Pulmonary artery endothelial cell (primary cell): ENCODE data around the gene NABP1. TPM values are rescaled to one million over a fixed set of nuclear protein-coding genes. Genes with fewer than 3 reads are reported as not detected.

Source experiments
- DNase-seq: peaks from one replicate; pipeline ENCODE4 v3.0.0-alpha.2; 2011; ENCODE audit warnings: low read depth, low spot score
- total RNA-seq: library from RNA; depleted of rRNA; stranded (reverse); fragments of >200 nt; gene quantifications from 2 replicates; pipeline ENCODE4 v1.2.3, GENCODE V29; 2014

Gene NABP1
- total RNA-seq, 1 donor from 2014 or later = 40.8 TPM

DNA sequence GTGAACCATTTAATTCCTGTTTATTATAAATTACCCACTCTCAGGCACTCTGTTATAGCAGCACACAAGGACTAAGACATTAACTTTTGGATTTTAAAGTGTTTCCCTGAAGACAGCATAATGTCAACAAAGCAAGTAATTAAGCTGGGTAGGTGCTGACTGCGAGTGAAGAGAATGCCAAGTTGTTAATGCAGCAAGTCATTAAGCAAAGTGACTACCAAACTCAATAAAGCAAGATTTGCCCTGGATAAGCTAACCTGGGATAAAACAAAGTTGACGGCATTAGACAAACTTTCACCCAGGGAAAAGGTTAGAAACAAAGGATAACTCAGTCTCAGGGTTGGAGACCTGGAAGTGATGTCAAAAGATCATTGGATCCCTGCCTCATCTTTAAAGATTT lies 28.4 kb upstream of the NABP1 start:
- no peak for DNase-seq

DNA sequence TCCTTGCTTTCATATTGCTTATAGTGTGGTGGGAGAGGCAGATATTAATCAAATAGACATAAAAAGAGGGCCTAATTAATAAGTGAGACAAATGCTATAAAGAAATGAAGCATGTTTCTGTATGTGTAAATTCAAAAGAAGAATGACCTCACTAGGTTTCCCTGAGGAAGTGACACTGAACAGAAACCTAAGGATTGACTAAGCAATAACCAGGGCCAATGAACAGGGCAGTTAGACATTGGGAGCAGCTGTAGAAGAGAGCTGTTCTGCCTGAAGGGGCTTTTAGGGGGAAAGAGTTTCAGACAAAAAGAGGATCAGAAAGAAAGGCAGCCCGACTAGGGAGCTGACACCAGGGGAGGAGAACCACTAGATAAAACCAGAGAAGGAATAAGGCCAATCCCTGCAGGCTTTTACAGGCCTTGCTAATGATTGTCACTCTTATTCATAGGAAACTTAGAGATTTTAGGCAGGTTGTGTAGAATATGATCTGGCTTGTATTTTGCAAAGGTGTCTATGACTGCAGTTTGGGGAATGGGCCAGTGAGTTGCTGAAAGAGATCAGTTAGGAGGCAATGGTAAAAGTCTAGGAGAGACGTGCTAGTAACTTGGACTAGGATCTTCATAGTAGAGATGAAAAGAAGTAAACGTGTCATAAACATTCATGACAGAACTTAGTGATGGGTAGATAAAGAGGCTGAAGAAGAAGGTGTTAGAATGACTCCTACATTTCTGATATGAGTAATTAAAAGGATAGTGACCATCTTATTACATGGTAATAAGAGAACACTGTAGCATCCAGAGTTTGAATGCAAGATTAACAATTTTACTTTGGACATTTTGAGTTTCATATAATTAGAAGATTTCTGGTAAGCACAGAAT lies 26.8 kb upstream of the NABP1 start:
- DNase-seq = no peak

DNA sequence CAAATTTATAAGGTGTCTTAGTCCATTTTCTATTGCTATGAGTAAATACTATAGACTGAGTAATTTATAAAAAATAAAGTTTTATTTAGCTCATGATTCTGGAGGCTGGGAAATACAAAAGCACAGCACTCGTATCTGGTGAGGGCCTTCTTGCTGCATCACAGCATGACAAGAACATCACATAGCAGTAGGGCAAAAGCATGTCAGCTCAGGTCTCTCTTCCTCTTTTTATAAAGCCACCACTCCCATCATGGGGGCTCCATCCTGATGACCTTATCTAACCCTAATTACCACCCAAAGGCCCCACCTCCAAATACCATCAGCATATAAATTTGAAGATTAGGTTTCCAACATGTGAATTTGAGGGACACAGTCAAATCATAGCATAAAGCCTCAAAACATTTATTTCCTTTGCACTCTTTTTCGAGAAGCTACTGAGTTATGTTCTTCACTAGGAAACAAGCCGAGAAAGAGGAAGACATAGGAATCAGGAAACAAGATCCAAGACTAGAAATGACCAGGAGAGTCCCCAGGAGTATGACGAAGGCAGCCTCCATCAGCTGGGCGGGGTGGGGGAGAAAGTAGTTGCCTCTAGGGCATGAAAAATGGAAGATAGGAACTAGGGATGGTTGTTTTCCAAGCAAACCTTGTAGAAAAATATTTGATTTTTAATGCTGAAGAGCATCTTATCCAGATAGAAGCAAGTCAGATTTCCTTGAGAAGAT lies 24.1 kb upstream of the NABP1 start:
- DNase-seq = no peak

DNA sequence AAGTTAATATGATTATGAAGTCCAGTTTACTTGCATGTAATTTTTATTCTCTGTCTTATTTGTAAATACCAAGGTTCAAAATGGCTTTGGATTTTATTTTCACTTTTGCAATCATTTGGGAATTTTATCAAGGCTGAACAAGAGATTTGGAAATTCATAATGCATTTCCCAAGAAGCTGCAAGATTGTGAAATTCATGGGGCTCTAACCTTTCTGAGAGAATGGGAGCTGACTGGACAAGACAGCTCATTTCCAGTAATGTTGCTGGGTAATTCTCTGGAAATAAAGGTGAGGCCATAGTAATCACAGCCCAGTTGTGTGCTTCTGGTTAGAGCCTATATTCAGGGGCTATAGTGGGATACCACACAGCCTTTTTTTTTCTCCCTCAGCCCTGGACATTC lies 21.5 kb upstream of the NABP1 start:
- DNase-seq = no peak

DNA sequence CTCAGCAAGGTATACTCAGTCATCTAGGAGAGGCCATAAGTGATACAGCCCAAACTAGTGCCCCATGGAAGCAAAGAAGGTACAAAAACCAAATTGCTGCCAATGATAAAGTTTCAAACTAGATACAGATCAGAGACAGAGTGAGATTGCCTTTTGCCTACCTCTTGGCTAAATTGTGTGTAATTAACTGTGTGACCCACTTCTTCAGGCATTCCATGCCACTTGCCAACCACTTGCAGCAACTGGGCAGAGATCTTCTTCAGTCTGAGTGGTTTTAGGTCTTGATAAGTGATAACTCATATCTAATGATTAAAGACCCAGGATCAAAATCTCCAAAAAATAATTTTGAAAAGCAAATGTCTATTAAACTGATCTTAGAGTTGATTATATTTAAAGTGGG lies 21.1 kb upstream of the NABP1 start:
- DNase-seq = no peak

DNA sequence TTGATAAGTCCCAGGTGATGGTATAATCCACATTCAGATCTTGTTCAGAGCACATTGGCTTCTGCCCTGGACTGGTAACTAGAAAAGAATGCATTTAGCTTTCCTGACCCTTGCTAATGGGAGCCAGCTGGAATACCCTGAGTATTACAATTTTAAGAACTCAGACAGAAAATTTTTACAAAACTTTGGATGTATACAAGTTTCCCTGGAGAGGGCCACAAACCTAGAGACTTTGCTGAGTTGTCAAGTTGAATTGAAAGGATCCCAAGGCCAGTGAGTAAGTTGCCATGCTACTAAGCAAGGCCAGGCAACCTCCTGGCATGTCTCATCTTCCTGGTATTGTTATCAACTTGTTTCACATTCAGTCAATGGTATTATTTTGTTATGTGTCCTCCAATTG lies 20.0 kb upstream of the NABP1 start:
- DNase-seq = peak; percentile 79

DNA sequence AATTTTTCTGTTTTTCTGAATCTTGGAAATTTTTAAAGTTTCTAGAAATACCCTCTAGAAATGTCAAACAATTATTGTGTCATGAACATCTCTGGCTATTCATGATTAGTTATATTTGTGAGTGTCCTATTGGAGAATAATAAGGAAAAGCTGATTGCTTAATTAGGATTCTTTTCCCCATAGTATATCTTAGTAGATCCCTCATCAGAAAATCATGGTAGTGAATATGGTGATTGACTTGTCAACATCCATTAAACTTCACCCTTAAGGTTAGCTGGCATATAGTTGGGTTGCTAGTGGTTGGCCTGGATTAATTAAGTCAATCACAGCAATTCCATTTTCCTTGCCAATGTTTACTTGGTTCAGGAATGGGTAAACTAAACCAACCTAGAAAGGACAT lies 18.7 kb upstream of the NABP1 start:
- DNase-seq = no peak

DNA sequence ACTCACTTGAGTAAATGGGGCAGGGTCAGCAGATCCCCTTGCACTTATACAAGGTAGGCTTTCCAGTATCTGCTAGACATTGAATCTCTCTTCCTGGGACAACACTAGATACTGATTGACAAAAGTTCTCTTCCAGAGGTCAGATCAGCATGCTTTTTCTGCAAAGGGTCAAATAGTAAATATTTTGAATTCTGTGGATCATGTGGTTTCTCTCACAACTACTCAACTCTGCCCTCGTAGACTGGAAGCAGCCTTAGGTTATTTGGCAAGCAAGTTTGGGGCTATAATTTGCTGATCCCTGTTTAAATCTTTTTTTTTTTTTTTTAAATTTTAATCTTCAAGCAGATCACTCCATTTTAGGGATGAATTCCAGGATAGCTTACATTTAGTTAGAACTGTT lies 17.4 kb upstream of the NABP1 start:
- no peak for DNase-seq

DNA sequence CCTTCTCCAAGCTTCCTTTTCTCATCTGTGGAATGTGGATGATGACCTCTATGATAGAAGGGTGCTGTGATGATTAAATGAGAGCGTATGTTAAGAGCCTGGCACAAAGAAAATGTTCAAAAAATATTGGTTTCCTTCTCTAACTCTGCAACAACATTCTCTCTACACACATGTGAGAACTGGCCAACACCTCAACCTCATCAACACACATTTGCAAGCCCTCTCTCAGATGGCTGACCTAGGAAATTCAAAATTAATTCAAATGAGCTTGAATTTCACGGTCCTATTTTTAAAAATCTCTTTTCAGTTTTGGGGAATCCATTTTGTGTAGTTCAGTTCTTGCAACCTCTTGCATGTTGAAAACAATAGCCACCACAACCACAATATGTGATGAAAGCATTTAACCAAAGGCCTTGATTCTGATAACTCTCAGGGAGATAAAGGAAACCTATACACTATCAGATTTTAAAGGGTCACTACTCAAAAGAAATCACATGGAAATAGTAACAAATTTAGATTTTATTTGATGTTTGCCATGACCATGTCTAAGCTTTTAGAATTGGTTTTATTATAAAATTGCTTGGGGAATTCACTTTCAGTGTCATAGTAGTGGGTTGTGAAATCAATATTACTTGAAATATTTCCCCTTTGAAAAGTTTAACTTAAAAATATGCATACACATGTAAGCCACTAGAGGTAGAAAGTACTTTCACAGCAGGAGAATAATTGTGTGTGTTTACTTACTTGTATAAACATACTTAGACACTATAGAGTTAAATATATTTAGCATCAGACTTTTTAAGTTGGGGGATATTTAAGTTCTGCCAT lies 16.6 kb upstream of the NABP1 start:
- no peak for DNase-seq

DNA sequence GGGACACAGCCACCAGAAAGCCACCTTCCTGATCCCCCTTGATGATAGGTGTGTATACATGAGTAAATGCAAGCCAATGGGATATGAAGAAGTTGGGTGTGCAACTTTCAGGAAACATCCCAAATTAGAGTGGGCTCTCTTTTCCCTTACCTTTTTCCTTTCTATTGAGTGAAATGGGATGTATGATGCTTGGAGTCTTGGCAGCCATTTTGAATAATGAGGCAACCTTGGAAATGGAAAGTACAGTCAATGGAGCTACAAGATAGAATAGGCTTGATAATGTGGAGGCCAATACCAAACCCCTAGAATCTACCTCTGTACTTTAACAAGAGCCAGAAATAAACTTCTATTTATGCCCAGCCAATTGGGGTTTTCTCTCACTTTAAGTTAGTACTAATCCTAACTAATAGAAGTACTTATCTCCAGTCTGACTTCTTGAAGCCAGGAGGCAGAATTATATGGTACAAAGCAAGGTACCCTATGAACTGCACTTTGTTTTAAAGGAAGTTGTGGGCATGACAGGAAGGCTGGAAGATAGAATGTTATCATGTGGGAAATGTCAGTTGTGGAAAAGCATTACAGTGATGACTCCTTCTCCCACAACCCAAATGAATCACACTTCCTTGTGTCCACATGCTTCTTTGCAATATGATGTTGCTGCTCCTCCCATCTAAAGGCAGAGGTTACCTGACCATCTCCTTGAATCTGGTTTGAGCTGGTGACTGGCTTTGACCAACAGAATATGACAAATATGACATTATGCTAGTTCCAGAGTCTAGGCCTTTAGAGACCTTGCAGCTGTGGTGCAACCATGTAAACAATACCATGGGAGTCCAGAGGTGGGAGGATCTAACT lies 12.9 kb upstream of the NABP1 start:
- DNase-seq = no peak

DNA sequence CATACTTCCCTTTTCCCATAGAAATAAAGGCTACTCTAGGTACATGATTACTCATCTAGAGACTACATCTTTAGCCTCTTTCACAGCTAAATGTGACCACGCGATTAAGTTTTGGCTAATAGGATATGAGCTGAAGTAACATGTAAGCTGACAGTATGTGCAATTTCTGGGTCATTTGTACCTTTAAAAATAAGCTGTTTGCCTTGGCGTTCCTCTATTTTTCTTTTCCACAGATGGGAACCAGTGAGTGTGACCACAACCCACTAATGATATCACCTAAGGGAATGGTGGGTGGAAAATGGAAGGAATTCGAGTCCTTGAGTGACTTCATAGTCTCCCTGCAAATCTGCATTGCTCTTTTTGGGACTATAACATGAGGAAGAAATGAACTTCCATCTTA lies 11.7 kb upstream of the NABP1 start:
- no peak for DNase-seq

DNA sequence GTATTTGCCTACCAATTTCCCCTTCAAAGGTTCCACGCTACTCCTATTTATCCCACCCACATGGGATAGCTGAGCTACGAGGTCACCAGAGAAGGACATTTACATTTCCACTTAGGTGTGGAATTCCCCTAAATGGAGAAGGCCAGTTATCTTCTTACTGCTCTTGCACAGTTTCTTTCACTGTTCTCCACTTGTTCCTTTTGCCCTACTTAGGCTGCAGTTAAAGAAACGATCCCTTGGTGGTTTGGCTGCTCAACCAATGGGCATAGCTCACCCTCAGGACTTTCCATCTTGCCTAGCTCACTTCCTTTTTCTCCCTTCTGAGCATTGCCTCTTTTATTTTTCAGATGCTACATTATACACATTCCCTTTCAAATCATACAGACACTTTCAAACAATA lies 11.2 kb upstream of the NABP1 start:
- DNase-seq = no peak

DNA sequence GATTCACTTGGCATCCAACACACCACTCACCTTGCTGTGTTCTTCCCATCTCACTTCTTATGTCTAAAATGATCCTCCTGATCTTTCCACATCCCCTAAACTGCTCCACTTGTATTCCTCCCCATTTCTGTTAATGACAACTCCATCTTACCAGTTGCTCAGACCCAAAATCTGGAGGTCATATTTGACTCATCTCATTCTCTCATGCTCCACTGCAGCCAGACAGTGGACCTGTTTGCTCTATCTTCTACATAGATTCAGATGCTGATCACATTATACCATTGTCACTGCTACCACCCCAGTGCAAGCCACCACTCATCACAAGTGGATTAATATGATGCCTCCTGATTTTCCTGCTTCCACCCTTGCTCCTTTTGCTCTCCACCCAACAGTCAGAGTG lies 7.9 kb upstream of the NABP1 start:
- no peak for DNase-seq

DNA sequence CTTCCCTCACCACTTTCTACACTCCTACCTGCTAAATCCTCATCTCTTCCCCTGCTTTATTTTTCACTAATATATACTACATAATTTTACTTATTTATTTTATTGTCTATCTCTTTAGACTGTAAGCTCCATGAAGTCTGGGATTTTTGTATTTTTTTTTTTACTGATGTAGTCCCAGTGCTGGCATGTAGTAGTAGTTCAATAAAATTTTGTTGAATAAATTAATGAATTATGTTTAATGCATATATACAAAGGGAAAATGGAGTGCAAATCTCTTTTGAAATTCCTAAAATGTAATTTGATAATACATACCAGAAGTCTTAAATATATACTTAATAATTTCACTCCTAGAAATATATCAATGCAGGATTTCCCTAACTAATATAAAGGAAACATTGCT lies 7.1 kb upstream of the NABP1 start:
- no peak for DNase-seq

DNA sequence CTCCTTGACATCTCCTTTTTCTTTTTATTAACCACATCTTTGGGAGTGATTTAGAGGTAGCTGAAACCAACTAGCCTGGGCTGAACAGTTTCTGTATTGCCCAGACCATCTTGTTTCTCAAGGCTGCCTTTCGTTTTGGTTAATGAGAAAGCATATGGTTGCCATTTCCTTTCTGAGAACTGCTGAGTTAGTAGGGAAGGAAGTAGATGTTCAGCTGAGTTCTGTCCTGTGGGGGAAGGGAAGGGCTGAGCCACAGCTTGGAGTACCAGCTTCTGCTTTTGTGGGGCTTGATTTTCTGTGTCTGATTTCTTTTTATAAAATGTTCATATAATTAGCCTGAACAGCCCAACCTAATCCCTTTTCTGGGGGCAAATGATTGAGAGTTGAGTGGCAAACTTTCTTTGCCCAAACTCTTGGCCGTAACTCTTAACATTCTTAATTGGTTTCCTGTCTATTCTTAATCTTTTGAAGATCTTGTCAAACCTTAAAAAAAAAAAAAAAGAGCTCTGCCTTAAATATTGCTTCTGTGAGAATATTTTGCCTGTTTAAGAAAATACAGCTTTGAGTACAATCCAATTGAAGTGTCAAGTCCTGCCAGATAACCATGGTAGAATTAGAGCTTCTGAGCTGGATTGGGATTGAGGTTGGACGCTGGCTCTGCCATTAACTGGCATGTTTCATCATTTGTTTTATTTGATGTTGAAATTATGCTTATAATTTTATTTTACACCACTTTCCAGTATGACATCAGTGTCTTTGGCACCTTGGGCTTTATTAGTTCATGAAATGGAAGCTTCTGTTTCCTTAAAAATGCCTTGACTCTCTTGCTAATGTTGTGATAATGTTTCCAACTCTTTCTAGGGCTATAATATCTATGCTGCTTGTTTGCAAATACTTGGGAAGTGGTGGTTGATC lies 1.9 kb upstream of the NABP1 start:
- DNase-seq = no peak

DNA sequence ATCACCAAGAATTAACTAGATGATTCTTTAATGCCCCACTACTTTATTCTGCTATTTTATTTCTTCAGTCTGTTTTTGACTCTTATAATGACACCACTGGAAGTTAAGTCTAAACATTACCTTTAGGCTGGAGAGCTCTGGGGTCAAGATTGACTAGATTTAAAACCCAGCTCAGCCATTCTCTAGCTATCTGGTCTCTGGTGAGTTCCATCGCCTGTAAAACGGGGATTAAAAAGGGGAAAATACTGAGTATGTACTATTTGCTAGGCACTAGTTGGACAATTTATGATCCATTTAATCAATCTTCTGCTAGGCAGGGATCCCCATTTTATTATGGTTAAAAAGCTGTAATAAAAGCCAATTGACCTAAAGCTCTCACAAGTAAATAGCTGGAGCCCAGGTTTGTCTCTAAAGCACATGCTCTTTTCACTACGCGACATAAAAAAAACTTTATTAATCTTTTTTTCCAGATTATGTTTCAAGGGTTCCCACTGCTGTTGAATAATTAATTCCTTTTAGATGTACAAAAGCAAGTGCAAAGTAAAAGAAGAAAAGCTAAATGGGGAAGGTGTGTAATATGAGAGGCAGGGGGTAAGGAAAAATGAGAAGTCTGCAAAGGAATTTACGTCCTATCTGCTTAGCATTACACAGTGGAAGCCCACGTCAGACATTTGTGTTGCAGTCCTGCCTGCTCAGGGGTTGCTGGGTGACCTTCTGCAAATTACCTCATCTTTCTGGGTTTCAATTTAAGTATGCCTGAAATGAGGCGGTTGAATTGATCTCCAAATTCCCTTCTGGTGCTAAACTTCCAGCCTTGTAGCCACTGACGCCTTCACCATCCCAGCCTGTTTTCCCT lies 918 bp upstream of the NABP1 start:
- DNase-seq = peak; percentile 48

DNA sequence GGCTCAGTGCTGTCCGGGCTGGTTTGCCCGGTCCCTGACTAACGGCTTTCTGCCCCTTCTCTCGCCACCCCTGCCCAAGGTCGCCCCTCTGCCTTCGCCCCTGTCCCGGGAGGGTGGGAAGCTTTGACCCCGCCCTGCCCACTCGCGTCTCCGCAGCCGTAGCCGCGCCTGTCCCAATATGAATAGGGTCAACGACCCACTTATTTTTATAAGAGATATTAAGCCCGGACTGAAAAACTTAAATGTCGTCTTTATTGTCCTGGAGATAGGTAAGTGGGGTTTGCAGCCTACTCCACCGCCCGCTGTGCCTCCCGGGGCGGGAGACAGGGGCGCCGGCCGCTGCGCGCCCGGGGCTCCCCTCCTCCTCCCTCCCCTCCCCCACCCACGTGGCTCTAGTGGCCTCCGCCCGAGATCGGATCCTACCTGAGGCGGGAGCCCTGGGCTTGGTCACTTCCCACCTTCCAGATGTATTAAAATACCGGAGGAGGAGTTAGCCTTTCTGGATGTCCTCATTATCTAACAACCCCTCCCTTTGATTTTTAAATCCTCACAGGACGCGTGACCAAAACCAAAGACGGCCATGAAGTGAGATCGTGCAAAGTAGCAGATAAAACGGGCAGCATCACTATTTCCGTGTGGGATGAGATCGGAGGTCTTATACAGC lies 633 bp downstream of the NABP1 start:
- no peak for DNase-seq

DNA sequence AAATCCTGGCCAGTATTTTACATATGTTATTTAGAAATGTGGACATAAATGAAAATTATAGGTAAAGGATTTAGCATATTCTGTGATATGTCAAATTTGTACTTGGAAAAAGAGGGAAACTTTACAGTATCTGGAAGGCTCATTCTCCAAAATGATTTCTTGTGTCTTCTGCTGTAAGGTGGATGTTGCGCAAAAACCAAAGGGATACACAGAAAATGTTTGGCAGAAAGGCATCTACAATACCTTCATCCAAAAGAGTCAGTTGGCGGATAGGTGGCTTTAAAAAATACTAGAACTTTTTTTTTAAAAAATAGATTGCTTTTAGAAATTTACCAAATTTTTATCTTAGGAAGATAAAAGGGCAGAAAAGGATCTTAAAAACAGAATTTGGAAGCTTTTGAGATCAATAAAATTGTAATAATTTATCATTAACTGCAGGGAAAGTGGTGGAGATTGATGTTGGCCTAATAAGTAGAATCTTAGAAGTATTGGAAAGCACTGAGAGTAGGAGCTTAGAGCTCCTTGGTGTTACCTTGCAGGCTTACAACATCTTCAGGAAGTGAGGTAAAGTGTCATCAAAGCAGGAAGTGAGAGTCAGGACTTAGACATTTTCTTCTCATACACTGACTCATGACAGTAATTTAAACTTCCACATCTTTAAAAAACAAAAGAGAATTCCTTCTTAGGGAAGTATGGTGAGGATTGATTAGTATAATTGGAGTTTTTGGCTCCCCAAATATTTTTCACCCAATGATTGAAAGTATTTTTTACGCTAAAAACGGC lies 2.1 kb downstream of the NABP1 start:
- DNase-seq = peak; percentile 27
